ENCODE data around the gene ACOX1.
"Not testable (repeated sequence)": the region's sequence is repeated elsewhere in the genome, so short reads cannot be mapped to it uniquely, and the experiment has no call there.

ACOX1 gene

GRCh38 chr17:75970011-75970523, 8.9 kb downstream of the ACOX1 start:
- no peak overlapping the region for H3K4me3 ChIP-seq (ENCODE audit: low read depth, low read length)
- no peak for TF ChIP-seq CTCF (conservative IDR thresholded peaks at IDR 0.05; ENCODE audit: low read depth, low read length)
- peak; percentile 10 for DNase-seq (ENCODE audit: low read depth)

- DNase-seq (ENCODE audit: low read depth); H3K4me3 ChIP-seq (ENCODE audit: low read depth, low read length): not testable (repeated sequence)
Measured at GRCh38 chr17:75969044-75969443, 9.9 kb downstream of the ACOX1 start.

- no peak for TF ChIP-seq CTCF (conservative IDR thresholded peaks at IDR 0.05; ENCODE audit: low read depth, low read length)
- DNase-seq (ENCODE audit: low read depth), result no peak
- H3K4me3 ChIP-seq (ENCODE audit: low read depth, low read length), result no peak overlapping the region
Measured at GRCh38 chr17:75965468-75965867, 13.5 kb downstream of the ACOX1 start.

GRCh38 chr17:75959839-75960511, 19.0 kb downstream of the ACOX1 start:
- TF ChIP-seq CTCF (conservative IDR thresholded peaks at IDR 0.05; ENCODE audit: low read depth, low read length), result no peak
- DNase-seq (ENCODE audit: low read depth), result no peak
- H3K4me3 ChIP-seq (ENCODE audit: low read depth, low read length), result no peak overlapping the region

GRCh38 chr17:75959051-75959838, 19.7 kb downstream of the ACOX1 start:
- DNase-seq (ENCODE audit: low read depth), result no peak

GRCh38 chr17:75950855-75951554, 28.0 kb downstream of the ACOX1 start:
- peak; percentile 44 for DNase-seq (ENCODE audit: low read depth)
- no peak overlapping the region for H3K4me3 ChIP-seq (ENCODE audit: low read depth, low read length)
- no peak for TF ChIP-seq CTCF (conservative IDR thresholded peaks at IDR 0.05; ENCODE audit: low read depth, low read length)

More at GRCh38 chr17:75959051-75959838, 19.7 kb downstream of the ACOX1 start:
- no peak overlapping the region for H3K4me3 ChIP-seq (ENCODE audit: low read depth, low read length)
- no peak for TF ChIP-seq CTCF (conservative IDR thresholded peaks at IDR 0.05; ENCODE audit: low read depth, low read length)

GRCh38 chr17:75950421-75950820, 28.5 kb downstream of the ACOX1 start:
- no peak for DNase-seq (ENCODE audit: low read depth)
- no peak overlapping the region for H3K4me3 ChIP-seq (ENCODE audit: low read depth, low read length)
- no peak for TF ChIP-seq CTCF (conservative IDR thresholded peaks at IDR 0.05; ENCODE audit: low read depth, low read length)
